KG1 (cell line): ENCODE measurements around the gene NAIF1.
"Not testable (repeated sequence)": the region's sequence is repeated elsewhere in the genome, so short reads cannot be mapped to it uniquely, and the experiment has no call there.

Experiments used
- DNase-seq: peaks from one replicate; lab custom pipeline; 2025; lab: John Stamatoyannopoulos, UW

The NAIF1 gene

GRCh38 chr9:128084746-128085145 is 17.6 kb upstream of the NAIF1 start:
- DNase-seq, result no peak

DNA sequence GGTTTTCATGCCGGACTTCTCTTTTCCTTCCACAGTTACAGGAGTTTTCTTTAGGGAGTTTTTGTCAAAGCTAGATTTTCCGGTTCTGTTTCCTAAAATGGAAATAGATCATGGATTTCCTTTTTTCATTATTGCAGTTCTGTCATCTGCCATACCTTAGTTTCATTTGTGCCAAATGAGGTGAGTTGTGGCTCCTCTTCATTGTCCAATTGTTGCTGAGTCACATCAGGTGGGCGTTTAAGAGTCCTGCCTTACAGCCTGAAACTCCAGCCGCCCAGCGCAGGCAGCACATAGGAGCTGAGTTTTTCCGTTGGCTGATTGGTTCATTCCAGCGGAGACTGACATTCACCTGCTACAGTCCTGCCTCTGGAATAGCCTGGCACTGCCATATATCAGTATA is 15.0 kb upstream of the NAIF1 start:
- no peak for DNase-seq

DNA sequence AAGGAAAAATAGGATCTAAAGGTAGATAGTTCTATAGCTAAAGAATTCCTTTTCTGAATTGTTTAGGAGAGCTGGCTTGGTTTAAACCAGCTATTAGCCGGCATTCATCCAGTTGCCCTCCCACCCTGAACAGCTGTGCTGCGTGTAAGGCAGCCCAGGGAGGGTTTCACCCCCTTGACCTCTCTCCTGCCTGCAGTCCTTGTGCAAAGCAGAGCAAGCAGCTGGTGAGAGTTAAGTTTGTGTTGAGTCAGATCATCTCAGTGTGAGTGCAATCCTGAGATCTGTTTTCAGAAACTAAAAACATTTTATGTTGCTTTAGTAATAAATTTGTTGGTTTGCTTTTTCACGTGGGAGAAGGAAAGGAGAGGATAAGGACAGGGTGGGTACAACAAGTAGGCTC is 13.9 kb upstream of the NAIF1 start:
- DNase-seq, result no peak

- no peak for DNase-seq
Observed at GRCh38 chr9:128080206-128080605, 13.1 kb upstream of the NAIF1 start.

GRCh38 chr9:128078504-128079434 is 11.6 kb upstream of the NAIF1 start:
- DNase-seq, result no peak

GRCh38 chr9:128077847-128078503 is 10.9 kb upstream of the NAIF1 start:
- no peak for DNase-seq

GRCh38 chr9:128073253-128073886 is 6.2 kb upstream of the NAIF1 start:
- no peak for DNase-seq

- peak; percentile 72 for DNase-seq
Observed at GRCh38 chr9:128072144-128073021, 5.3 kb upstream of the NAIF1 start.

DNA sequence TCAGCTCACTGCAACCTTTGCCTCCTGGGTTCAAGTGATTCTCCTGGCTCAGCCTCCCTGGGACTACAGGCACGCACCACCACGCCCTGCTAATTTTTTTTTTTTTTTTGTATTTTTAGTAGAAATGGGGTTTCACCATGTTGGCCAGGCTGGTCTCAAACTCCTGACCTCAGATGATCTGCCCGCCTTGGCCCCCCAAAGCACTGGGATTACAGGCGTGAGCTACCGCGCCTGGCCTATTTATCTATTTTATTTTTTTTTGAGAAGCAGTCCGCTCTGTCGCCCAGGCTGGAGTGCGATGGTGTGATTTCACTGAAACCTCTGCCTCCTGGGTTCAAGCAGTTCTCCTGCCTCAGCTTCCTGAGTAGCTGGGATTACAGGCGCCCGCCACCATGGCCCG is 4.4 kb upstream of the NAIF1 start:
- not testable (repeated sequence) for DNase-seq

- DNase-seq, result no peak
Observed at GRCh38 chr9:128070874-128071273, 3.8 kb upstream of the NAIF1 start.

DNA sequence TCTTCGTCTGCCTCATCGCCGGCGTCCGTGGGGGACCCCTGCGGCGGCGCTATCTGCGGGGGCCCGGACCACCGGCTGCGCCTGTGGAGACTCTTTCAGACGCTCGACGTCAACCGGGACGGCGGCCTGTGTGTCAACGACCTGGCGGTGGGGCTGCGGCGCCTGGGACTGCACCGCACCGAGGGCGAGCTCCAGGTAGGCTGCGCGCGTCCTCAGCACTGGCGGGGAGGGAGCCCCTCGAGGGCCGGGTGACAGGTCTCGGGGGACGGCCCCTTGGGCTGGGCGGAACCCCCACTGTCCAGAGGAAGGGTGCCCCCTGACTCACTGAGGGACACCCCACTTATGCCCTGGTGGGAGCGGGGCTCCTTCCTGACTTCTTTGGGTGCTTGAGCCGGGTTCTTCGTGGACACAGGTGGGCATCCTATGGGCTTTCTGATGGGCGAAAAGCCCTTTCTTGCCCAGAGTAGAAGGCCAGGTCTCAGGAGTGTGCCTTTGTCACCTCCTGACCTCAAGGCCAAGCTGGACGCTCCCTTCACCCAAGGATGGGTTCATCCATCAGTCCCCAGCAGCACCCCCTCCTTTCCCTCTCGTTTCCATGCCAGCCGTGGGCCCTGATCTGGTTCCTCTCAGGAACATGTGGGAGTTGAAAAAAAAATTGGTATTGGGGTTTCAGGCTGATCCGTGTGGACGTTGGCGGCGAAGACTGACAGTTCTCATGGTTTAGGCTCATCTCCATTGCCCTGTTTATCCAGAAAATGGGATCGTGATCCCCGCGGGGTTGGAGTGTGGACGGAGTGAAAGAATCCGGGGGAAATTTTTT is 1.5 kb upstream of the NAIF1 start:
- no peak for DNase-seq

DNA sequence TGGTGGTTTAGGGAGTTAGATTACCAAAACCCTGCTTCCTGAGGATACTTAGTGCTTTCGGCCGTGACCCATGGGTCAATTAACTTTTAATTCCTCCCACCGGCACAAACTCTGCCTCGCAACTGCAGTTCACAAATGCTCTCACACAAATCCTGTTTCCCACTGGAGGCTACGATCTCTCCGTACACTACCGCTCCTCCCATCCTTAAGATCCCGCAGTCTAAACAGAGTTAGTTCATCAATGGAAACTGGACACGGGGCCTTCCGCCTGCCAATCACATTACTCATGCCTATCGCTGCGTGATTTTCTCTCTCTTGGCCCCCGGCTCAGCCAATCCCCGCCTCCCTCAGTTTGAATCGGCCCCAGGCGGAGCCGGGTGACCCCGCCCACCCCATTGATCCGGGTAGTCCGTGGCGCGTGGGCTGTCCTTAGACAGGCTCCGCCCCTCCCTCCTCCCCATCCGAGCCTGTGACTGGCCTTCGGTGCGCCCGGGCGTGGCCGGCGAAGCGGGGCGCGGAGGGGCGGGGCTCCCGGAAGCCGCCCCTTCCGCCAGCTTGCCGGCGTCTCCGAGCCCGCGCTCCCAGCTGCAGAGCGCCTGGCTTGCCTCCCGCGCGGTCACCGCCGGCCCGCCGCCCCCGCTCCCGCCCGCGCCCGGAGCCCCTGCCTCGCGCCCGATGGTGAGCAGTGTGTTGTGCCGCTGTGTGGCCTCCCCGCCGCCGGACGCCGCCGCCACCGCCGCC is 695 bp upstream of the NAIF1 start, which contains the start of gene SLC25A25:
Gene SLC25A25 (plus strand): TSS at position 588 of the 741 bp plus-strand sequence. CDS start 88 bp downstream, at position 676.
- DNase-seq, result peak; percentile 99

DNA sequence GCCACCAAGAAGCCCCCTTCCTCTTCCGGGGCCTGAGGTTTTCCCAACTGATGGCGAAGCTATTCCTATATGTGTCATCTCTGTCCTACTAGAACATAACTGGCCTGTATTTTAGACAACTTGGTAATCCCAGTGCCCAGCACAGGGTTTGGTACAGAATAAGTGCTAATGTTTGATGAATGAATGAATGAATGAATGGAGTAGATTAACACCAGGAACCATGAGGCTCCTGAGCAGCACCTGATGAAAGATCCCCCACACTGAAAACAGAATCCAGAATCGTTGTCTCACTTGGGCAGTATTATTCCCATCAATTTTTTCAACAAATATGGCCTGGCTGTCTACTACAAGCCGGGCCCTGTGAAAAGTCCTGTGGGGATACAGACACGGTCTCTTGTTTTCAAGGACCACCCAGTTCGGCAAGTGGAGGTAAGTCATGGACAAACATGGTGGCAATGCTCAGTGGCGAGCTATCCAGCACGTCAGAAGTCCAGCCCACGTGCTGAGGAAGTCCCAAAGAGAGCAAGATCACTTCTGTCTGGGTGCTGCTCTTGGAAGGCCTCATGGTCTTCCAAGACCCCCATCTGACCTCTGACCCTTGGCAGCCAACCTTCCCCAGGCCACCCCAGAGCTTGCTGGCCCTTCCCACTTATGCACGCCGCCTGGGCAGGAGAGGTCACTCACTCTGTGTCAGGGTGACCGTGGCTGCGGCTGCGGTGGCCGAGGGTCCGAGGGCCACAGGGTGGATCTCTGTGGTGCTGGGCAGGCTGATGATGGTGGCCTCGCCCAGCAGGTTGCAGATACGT is 1.0 kb downstream of the NAIF1 start:
- no peak for DNase-seq

DNA sequence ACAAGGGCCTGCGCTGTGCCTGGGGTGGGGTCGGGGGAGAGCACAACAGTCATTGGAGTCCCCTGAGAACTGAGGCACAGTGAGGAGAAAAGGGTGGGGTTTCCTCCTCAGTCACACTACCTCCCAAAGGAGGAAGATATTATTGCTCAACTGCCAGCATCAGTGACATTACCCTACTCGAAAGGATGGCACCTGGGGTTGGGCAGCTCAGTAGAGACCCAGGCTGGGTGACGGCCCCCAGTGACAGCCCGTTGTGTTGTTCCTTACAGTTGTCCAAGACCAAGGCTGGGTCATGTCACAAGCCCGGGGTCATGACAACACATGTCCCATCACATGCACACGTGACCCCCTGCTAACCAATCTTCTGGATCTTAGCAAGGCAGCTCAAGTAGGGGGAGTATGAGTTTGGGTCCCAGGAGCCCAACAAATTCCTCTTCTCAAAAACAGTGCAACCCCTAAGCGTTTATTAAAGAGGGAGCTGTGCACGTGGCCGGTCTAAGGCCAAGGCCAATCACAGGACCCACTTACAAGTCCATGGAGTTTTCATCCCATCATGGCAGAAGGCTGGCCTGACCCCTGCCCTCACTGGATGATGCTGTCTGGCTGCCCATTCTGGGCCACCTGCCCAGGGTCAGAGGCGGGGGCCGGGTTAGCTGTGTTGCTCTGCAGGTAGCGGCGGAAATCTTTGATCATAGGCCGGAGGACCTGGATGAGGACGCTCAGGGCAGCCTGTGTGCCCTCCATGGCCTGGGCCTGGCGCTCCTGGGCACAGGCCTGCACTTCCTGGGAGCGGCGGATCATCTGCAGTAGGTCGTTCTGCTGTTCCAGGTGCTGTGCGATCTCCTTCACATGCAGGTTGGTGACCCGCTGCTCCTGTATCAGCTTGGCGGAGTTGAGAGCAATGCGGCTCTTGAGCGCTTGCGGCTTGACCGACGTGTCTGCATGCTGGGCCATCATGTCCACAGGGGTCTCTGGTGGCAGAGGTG is 4.0 kb downstream of the NAIF1 start:
- DNase-seq, result no peak

GRCh38 chr9:128062279-128062678 is 4.8 kb downstream of the NAIF1 start:
- DNase-seq, result no peak

- peak; percentile 30 for DNase-seq
Observed at GRCh38 chr9:128061275-128061960, 5.7 kb downstream of the NAIF1 start.

DNA sequence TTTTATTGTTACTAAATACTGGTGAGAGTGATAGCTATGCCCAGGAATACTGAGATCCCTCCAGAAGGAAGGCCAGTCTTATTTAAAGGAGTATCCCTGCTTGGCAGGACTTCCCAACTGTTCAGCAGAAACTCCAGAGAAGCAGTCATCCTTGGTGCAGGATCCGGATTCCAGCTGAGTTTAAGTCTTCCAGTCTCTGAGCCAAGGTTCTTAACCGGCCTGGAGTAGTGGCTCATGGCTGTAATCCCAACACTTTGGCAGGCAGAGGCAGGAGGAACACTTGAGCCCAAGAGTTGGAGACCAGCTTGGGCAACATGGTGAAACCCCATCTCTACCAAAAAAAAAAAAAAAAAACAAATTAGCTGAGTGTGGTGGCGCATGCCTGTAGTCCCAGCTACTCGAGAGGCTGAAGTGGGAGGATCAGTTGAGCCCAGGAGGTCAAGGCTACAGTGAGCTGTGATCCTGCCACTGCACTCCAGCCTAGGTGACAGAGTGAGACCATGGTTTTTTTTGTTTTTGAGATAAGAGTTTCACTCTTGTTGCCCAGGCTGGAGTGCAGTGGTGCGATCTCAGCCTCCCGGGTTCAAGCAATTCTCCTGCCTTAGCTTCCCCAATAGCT is 7.6 kb downstream of the NAIF1 start:
- no peak for DNase-seq
